Lower leg skin (tissue), 3 donors: Measurements from ENCODE around the gene AHNAK2.

ENCODE experiments used
- POLR2A ChIP-seq, 2 donors: fragments of 450-650 bp; IDR thresholded peaks; one replicate each; pipeline ENCODE4 v1.6.1; 2016 to 2017; ENCODE audit warnings: antibody characterized with exemption in 2 of 2, mild to moderate bottlenecking in 1 of 2, moderate library complexity in 1 of 2
- TF ChIP-seq, protein P1 (sequence below), 3 donors: fragments of 450-650 bp; IDR thresholded peaks; one replicate each; pipeline ENCODE4 v1.5.1; 2016; ENCODE audit warnings: antibody characterized with exemption in 3 of 3, mild to moderate bottlenecking in 3 of 3, moderate library complexity in 2 of 3

- TF ChIP-seq POLR2A (IDR thresholded peaks at IDR 0.05): no peak
- TF ChIP-seq, protein P1, sequence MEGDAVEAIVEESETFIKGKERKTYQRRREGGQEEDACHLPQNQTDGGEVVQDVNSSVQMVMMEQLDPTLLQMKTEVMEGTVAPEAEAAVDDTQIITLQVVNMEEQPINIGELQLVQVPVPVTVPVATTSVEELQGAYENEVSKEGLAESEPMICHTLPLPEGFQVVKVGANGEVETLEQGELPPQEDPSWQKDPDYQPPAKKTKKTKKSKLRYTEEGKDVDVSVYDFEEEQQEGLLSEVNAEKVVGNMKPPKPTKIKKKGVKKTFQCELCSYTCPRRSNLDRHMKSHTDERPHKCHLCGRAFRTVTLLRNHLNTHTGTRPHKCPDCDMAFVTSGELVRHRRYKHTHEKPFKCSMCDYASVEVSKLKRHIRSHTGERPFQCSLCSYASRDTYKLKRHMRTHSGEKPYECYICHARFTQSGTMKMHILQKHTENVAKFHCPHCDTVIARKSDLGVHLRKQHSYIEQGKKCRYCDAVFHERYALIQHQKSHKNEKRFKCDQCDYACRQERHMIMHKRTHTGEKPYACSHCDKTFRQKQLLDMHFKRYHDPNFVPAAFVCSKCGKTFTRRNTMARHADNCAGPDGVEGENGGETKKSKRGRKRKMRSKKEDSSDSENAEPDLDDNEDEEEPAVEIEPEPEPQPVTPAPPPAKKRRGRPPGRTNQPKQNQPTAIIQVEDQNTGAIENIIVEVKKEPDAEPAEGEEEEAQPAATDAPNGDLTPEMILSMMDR (IDR thresholded peaks at IDR 0.05): no peak
These were observed 52.1 kb downstream of the AHNAK2 start for GRCh38 chr14:104925855-104926609.
